ENCODE measurements around the gene STON1. TPM values are rescaled to one million over a fixed set of nuclear protein-coding genes. Genes with fewer than 3 reads are reported as not detected.

STON1 gene
- total RNA-seq, 3 donors from 2014 or later = 21.7 to 45.6 (median 35.1) TPM

GRCh38 chr2:48483916-48484315 lies 46.0 kb upstream of the STON1 start:
- Histone ChIP-seq H3K4me1 (no peaks in the 10 kb centered on the region), H3K27me3 (no peaks in the 10 kb centered on the region), H3K27ac (no peak overlapping the region), H3K4me3 (no peak overlapping the region), H3K9me3 (no peaks in the 10 kb centered on the region), H3K36me3 (no peaks in the 10 kb centered on the region)
- no peak for TF ChIP-seq CTCF (IDR thresholded peaks at IDR 0.05)
- TF ChIP-seq POLR2A (IDR thresholded peaks at IDR 0.05) = no peak
- no peak for TF ChIP-seq POLR2AphosphoS5 (IDR thresholded peaks at IDR 0.05)
- DNase-seq (ENCODE audit: low spot score in 2 of 2) = no peak
- intact Hi-C loops (cut with DNase I; ENCODE audit: low total_unique reads) = no loop called here

- TF ChIP-seq CTCF (IDR thresholded peaks at IDR 0.05) = no peak
- TF ChIP-seq POLR2AphosphoS5 (IDR thresholded peaks at IDR 0.05) = no peak
- TF ChIP-seq POLR2A (IDR thresholded peaks at IDR 0.05) = no peak
- Histone ChIP-seq H3K9me3 (no peaks in the 10 kb centered on the region), H3K27ac (no peak overlapping the region), H3K4me3 (no peak overlapping the region), H3K4me1 (no peaks in the 10 kb centered on the region), H3K27me3 (no peaks in the 10 kb centered on the region), H3K36me3 (no peaks in the 10 kb centered on the region)
- intact Hi-C loops (cut with DNase I; ENCODE audit: low total_unique reads) = no loop called here
- no peak for DNase-seq (ENCODE audit: low spot score in 2 of 2)
These were observed 41.4 kb upstream of the STON1 start for GRCh38 chr2:48488545-48488944.

GRCh38 chr2:48496849-48497248 lies 33.1 kb upstream of the STON1 start:
- no peak overlapping the region for H3K27ac ChIP-seq
- H3K4me1 ChIP-seq = no peaks in the 10 kb centered on the region
- no peaks in the 10 kb centered on the region for H3K9me3 ChIP-seq
- H3K36me3 ChIP-seq = peaks cover 4% of the 10 kb centered on the region
- no peak for DNase-seq (ENCODE audit: low spot score in 2 of 2)
- H3K27me3 ChIP-seq = no peaks in the 10 kb centered on the region
- intact Hi-C loops (cut with DNase I; ENCODE audit: low total_unique reads) = no loop called here
- no peak for TF ChIP-seq POLR2A (IDR thresholded peaks at IDR 0.05)
- TF ChIP-seq POLR2AphosphoS5 (IDR thresholded peaks at IDR 0.05) = no peak
- TF ChIP-seq CTCF (IDR thresholded peaks at IDR 0.05) = no peak
- no peak overlapping the region for H3K4me3 ChIP-seq

GRCh38 chr2:48504647-48505327 lies 25.2 kb upstream of the STON1 start:
- no peak for TF ChIP-seq POLR2AphosphoS5 (IDR thresholded peaks at IDR 0.05)
- no peak for TF ChIP-seq POLR2A (IDR thresholded peaks at IDR 0.05)
- TF ChIP-seq CTCF (IDR thresholded peaks at IDR 0.05) = no peak
- H3K27ac ChIP-seq = no peak overlapping the region
- no peaks in the 10 kb centered on the region for H3K27me3 ChIP-seq
- no peaks in the 10 kb centered on the region for H3K4me1 ChIP-seq
- DNase-seq (ENCODE audit: low spot score in 2 of 2) = no peak
- H3K4me3 ChIP-seq = no peak overlapping the region
- intact Hi-C loops (cut with DNase I; ENCODE audit: low total_unique reads) = no loop called here
- no peaks in the 10 kb centered on the region for H3K36me3 ChIP-seq
- H3K9me3 ChIP-seq = no peaks in the 10 kb centered on the region

DNA sequence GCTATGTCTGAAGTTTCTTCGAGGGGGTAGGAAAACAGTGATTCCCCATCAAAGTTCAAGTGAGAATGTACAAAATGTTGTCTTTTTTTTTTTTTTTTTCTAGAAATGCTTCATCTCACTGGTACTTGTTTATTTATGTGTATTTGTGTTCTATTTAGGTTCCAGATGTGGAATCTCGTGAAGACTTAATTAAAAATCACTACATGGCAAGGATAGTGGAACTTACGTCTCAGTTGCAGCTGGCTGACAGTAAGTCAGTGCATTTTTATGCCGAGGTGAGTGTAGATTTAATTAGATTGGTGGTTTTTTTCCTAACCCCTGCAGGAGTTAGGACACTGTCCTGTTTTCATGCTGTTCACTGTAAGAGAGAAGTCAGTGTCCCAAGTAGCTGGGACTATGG lies 22.8 kb upstream of the STON1 start:
- TF ChIP-seq POLR2A (IDR thresholded peaks at IDR 0.05) = no peak
- H3K27me3 ChIP-seq = no peaks in the 10 kb centered on the region
- H3K4me3 ChIP-seq = no peak overlapping the region
- H3K36me3 ChIP-seq = peaks cover 3% of the 10 kb centered on the region
- no peaks in the 10 kb centered on the region for H3K4me1 ChIP-seq
- intact Hi-C loops (cut with DNase I; ENCODE audit: low total_unique reads) = no loop called here
- no peak overlapping the region for H3K27ac ChIP-seq
- H3K9me3 ChIP-seq = no peaks in the 10 kb centered on the region
- no peak for DNase-seq (ENCODE audit: low spot score in 2 of 2)

All from breast epithelium (tissue), 4 donors.